Upper lobe of right lung (tissue), 1 donor: ENCODE results near the gene GTPBP4. TPM values are rescaled to one million over a fixed set of nuclear protein-coding genes. Genes with fewer than 3 reads are reported as not detected.

Experiments
- ATAC-seq: fragments of 200-7000 bp; cut with Tn5 transposase; one replicate; pipeline ENCODE4 v1.9.1; 2020; ENCODE audit warnings: mild to moderate bottlenecking, moderate library complexity
- DNase-seq: peaks from one replicate; pipeline ENCODE4 v3.0.0-alpha.2; 2020
- H3K27ac ChIP-seq: fragments of 200-600 bp; one replicate; pipeline ENCODE4 v1.8.0; 2022
- H3K27me3 ChIP-seq: fragments of 200-600 bp; one replicate; pipeline ENCODE4 v1.8.0; 2022; ENCODE audit warnings: mild to moderate bottlenecking
- H3K36me3 ChIP-seq: fragments of 200-600 bp; one replicate; pipeline ENCODE4 v1.8.0; 2022
- H3K4me1 ChIP-seq: fragments of 200-600 bp; one replicate; pipeline ENCODE4 v1.8.0; 2022
- H3K4me3 ChIP-seq: fragments of 200-600 bp; one replicate; pipeline ENCODE4 v1.8.0; 2022; ENCODE audit warnings: mild to moderate bottlenecking
- H3K9me3 ChIP-seq: fragments of 200-600 bp; one replicate; pipeline ENCODE4 v1.8.0; 2022
- CTCF ChIP-seq: fragments of 200-600 bp; IDR thresholded peaks from one replicate; pipeline ENCODE4 v1.8.0; 2022; ENCODE audit warnings: antibody characterized with exemption
- intact Hi-C: fragments of 100-400 bp; cut with DNase I; formaldehyde crosslinking; loops from one replicate; pipeline ENCODE4 v1.11.0; 2022
- total RNA-seq: library from RNA; stranded (reverse); fragmentation: NEBNext Ultra II Directional; extraction: Animal tissue kit (Norgen Biotek cat#: 25700); gene quantifications from one replicate; pipeline ENCODE4 v1.2.1, GENCODE V29; 2021
- donor health status: DM: no; HTN: yes; CAD: no; lungs with severe emphysema.

The GTPBP4 gene
- total RNA-seq, 1 donor from 2014 or later, result 36.5 TPM

GRCh38 chr10:983401-983800 lies 4.8 kb upstream of the GTPBP4 start:
- no peak overlapping the region for H3K4me3 ChIP-seq
- no peaks in the 10 kb centered on the region for H3K36me3 ChIP-seq

GRCh38 chr10:983971-984655 lies 4.1 kb upstream of the GTPBP4 start:
- intact Hi-C loops, result no loop called here
- no peak for DNase-seq
- Histone ChIP-seq H3K4me1 (peaks cover 19% of the 10 kb centered on the region), H3K4me3 (peak overlapping the region; percentile 29), H3K36me3 (no peaks in the 10 kb centered on the region), H3K27ac (no peak overlapping the region), H3K27me3 (no peaks in the 10 kb centered on the region), H3K9me3 (peaks cover 5% of the 10 kb centered on the region)
- ATAC-seq, result no peak
- no peak for TF ChIP-seq CTCF

More at GRCh38 chr10:983401-983800, 4.8 kb upstream of the GTPBP4 start:
- no peak for TF ChIP-seq CTCF
- Histone ChIP-seq H3K27me3 (no peaks in the 10 kb centered on the region), H3K4me1 (peaks cover 16% of the 10 kb centered on the region), H3K27ac (peak overlapping the region; percentile 8), H3K9me3 (peaks cover 10% of the 10 kb centered on the region)
- ATAC-seq (no peak), DNase-seq (no peak)
- intact Hi-C loops, result no loop called here

- TF ChIP-seq CTCF, result no peak
- Histone ChIP-seq H3K4me1 (peaks cover 29% of the 10 kb centered on the region), H3K27me3 (no peaks in the 10 kb centered on the region), H3K4me3 (peak overlapping the region; percentile 29), H3K36me3 (no peaks in the 10 kb centered on the region), H3K9me3 (no peaks in the 10 kb centered on the region), H3K27ac (peak overlapping the region; percentile 43)
- DNase-seq, result no peak
- ATAC-seq, result no peak
- intact Hi-C loops, result no loop called here
These were observed 2.9 kb upstream of the GTPBP4 start for GRCh38 chr10:985361-985760.

- H3K27ac ChIP-seq, result peak overlapping the region; percentile 94
- no peaks in the 10 kb centered on the region for H3K36me3 ChIP-seq
- no peaks in the 10 kb centered on the region for H3K27me3 ChIP-seq
- intact Hi-C loops, result no loop called here
- ATAC-seq (peak; percentile 60), DNase-seq (peak; percentile 84)
- peaks cover 29% of the 10 kb centered on the region for H3K4me1 ChIP-seq
- no peak overlapping the region for H3K4me3 ChIP-seq
- H3K9me3 ChIP-seq, result no peaks in the 10 kb centered on the region
- no peak for TF ChIP-seq CTCF
These were observed 2.0 kb upstream of the GTPBP4 start for GRCh38 chr10:986137-986825.

GRCh38 chr10:986881-987619 lies 1.2 kb upstream of the GTPBP4 start:
- H3K4me3 ChIP-seq, result peak overlapping the region; percentile 98
- DNase-seq (peak; percentile 36), ATAC-seq (no peak)
- no peaks in the 10 kb centered on the region for H3K36me3 ChIP-seq
- no peaks in the 10 kb centered on the region for H3K27me3 ChIP-seq
- intact Hi-C loops, result no loop called here
- no peak for TF ChIP-seq CTCF
- no peaks in the 10 kb centered on the region for H3K9me3 ChIP-seq
- peaks cover 29% of the 10 kb centered on the region for H3K4me1 ChIP-seq
- peak overlapping the region; percentile 94 for H3K27ac ChIP-seq
